ENCODE data around the gene BHLHE23. TPM values are rescaled to one million over a fixed set of nuclear protein-coding genes. Genes with fewer than 3 reads are reported as not detected.

BHLHE23 gene
- total RNA-seq, 1 donor from 2014 or later: not detected

DNA sequence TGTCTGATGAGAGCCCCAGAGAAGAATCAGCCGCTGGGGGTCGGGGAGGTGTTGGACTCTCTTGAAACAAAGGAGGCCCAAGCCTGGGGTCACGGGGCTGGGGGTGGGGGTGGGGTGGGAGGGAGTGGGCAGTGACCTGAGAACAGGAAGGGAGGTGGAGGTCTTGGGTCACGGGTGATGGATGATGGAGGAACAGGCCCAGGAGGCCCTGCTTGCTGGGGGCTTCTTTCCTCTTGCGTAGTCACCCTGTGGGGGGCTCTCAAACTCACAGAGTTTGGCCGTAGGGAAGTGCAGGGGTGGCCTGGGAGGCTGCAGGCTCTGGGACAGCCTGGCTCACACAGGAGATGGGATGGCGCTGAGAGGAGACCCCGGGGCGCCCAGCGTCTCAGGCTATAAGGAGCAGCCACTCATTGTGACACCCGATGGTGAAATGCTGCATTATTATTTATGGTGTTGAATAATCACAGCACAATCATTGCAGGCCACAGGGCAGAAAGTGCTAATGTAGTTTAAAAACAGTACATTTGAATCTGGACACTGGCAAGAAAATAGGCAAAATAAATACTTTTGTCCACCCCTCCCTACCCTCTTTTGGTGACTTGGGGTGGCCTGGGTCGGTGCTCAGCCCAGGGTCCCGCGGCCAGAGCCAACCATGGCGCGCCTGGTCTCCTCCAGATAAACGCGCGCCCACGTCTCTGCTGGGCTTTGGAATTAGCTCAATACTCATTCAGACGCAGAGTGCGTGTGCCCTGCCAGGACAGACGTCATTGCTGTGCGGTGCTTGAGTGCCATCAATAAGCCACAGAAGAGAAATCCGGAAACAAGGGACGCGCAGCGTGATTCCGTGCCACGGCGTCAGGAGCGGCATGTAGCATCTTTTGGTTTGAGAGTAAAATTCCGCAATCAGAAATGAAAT lies 27.3 kb upstream of the BHLHE23 start:
- Mint-ChIP-seq H3K4me1 (peaks cover 43% of the 10 kb centered on the region), H3K4me3 (no peak overlapping the region), H3K9me3 (no peaks in the 10 kb centered on the region), H3K36me3 (ENCODE audit: low read depth) (no peaks in the 10 kb centered on the region), H3K27me3 (ENCODE audit: low read depth) (peaks cover 9% of the 10 kb centered on the region), H3K27ac (ENCODE audit: unreplicated experiment) (peak overlapping the region; percentile 36)
- TF ChIP-seq, protein P1, sequence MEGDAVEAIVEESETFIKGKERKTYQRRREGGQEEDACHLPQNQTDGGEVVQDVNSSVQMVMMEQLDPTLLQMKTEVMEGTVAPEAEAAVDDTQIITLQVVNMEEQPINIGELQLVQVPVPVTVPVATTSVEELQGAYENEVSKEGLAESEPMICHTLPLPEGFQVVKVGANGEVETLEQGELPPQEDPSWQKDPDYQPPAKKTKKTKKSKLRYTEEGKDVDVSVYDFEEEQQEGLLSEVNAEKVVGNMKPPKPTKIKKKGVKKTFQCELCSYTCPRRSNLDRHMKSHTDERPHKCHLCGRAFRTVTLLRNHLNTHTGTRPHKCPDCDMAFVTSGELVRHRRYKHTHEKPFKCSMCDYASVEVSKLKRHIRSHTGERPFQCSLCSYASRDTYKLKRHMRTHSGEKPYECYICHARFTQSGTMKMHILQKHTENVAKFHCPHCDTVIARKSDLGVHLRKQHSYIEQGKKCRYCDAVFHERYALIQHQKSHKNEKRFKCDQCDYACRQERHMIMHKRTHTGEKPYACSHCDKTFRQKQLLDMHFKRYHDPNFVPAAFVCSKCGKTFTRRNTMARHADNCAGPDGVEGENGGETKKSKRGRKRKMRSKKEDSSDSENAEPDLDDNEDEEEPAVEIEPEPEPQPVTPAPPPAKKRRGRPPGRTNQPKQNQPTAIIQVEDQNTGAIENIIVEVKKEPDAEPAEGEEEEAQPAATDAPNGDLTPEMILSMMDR (conservative IDR thresholded peaks at IDR 0.05): no peak
- DNase-seq (ENCODE audit: low read depth, low spot score): no peak

GRCh38 chr20:63032861-63033793 lies 26.4 kb upstream of the BHLHE23 start:
- TF ChIP-seq, protein P1 (conservative IDR thresholded peaks at IDR 0.05): no peak
- no peak for DNase-seq (ENCODE audit: low read depth, low spot score)
- Mint-ChIP-seq H3K4me3 (peak overlapping the region; percentile 65), H3K27ac (ENCODE audit: unreplicated experiment) (peak overlapping the region; percentile 47), H3K4me1 (peaks cover 39% of the 10 kb centered on the region), H3K36me3 (ENCODE audit: low read depth) (no peaks in the 10 kb centered on the region), H3K9me3 (no peaks in the 10 kb centered on the region), H3K27me3 (ENCODE audit: low read depth) (peaks cover 9% of the 10 kb centered on the region)

DNA sequence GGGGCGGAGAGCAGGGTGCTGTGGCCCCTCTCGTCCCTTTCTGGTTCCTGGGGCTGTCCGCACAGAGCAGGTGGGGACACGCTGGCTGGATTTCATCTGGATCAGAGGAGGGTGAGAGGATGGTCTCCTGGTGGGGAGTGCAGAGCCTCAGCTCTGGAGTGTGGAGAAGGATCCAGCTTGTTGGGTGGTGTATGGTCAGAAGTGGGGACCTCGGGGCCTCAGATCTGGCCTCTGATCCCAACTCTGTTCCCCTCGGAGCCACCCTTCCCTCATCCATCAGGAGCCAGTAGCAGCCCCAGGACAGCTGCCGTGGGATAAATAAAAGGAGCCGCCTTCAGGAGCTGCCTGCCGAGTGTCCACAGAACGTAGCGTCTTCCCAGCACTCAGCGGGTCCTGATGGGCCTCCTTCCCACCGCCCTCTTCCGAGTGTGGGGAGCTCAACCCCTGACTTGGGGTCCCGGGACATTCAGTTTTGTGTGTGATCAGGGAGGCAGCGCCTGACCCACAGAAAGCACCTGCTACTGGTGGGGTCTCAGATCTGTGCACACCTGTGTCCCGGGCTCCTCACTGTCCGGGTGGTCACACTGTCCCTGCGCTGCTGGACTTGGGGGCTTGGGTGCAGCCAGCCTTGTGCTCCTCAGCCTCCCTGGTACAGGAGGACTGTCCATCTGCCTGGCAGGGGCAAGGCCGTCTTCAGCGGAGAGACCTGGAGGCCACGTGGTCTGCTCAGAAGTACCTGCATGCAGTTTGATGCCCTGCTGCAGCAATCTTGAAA lies 25.4 kb upstream of the BHLHE23 start:
- TF ChIP-seq, protein P1 (conservative IDR thresholded peaks at IDR 0.05): no peak
- no peak for DNase-seq (ENCODE audit: low read depth, low spot score)
- H3K4me1 Mint-ChIP-seq: peaks cover 38% of the 10 kb centered on the region
- no peaks in the 10 kb centered on the region for H3K9me3 Mint-ChIP-seq
- H3K27me3 Mint-ChIP-seq (ENCODE audit: low read depth): peaks cover 9% of the 10 kb centered on the region
- peak overlapping the region; percentile 65 for H3K4me3 Mint-ChIP-seq
- no peaks in the 10 kb centered on the region for H3K36me3 Mint-ChIP-seq (ENCODE audit: low read depth)
- H3K27ac Mint-ChIP-seq (ENCODE audit: unreplicated experiment): peak overlapping the region; percentile 52

DNA sequence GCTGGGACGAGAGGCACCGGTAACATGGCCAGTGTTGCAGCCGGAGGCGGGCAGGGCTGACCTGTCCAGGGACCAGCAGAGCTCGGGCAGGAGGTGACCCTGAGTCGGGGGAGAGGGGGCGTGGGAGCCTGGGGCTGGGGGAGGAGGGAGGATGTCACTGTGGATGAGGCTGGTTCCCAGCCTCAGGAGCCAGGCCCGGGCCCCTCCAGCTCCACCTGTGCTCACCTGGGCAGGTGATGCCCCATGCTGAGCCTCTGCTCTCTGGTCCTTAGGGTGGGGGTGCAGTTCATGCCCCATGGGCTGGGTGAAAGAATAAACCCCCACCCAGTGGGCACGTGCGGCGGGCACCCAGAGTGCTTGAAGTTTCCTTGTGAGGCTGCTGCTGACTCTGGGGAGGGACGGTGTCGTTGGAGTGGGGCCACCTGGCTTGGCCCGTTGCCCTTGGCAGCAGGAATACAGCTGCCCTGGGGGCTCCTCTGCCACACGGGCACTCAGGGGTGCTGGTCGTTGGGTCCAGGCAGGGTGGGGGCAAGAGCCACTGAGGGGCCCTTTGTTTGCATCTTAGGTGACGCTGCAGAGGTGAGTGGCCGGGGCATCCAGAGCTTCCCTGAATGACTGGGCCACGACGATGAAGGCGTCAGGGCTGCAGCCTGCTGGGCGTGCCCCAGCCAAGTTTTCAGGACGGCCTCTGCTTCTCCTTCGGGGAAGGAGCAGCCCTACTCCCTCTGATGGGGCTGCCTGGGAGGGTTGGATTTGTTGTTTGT lies 24.7 kb upstream of the BHLHE23 start:
- H3K4me3 Mint-ChIP-seq: no peak overlapping the region
- H3K9me3 Mint-ChIP-seq: no peaks in the 10 kb centered on the region
- peak overlapping the region; percentile 52 for H3K27ac Mint-ChIP-seq (ENCODE audit: unreplicated experiment)
- no peaks in the 10 kb centered on the region for H3K36me3 Mint-ChIP-seq (ENCODE audit: low read depth)
- H3K4me1 Mint-ChIP-seq: peaks cover 34% of the 10 kb centered on the region
- peaks cover 4% of the 10 kb centered on the region for H3K27me3 Mint-ChIP-seq (ENCODE audit: low read depth)
- DNase-seq (ENCODE audit: low read depth, low spot score): no peak
- TF ChIP-seq, protein P1 (conservative IDR thresholded peaks at IDR 0.05): no peak

Data from neural crest cell (in vitro differentiated cells).